DOHH2 (cell line): ENCODE measurements around the gene PGA5.
"Not testable (repeated sequence)": the region's sequence is repeated elsewhere in the genome, so short reads cannot be mapped to it uniquely, and the experiment has no call there.

ENCODE experiments used
- EZH2phosphoT487 ChIP-seq: fragments of 200-600 bp; sonication (generic); IDR thresholded peaks from 2 replicates; pipeline ENCODE4 v1.6.1; 2017; ENCODE audit warnings: borderline replicate concordance, mild to moderate bottlenecking, antibody characterized with exemption, low read length, moderate library complexity, mixed read lengths
- TF ChIP-seq, protein P1 (sequence below): fragments of 200-600 bp; sonication (generic); IDR thresholded peaks from one replicate; pipeline ENCODE4 v1.5.1; 2014; ENCODE audit warnings: antibody characterized with exemption, mild to moderate bottlenecking, low read depth, low read length; ENCODE audit not compliant: poor library complexity, severe bottlenecking

DNA sequence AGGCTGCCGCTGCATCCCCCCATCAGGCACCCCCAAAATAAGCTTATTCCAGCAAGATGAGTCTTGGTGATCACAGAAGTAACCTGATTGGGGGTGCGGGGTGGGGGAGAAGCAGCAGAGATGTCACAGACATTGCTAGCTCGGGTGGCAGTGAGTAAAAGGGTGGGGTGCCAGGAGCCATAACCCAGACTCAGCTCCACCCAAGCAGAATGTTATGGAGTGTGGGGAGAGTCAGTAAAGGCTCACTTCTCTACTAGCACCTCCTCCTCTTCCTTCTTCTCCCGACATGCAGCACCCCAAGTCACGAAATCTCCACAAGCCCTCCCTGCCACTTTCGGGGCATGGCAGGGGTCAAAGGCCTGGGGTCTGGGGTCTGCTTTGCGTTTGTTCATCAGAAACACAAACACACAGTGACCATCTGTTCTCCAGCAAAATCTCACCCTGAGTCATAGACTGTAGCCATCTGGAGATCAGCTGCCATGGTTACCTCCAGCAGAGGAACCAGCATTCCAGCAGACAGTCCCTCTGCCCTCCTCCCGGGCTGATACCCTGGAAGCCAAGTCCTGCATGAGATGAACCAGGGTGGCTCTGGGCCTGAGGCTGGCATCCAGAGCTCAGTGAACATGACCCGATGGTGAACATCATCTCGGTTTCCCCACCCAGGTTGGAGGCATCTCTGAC, 14.4 kb upstream of the PGA5 start:
- TF ChIP-seq, protein P1, sequence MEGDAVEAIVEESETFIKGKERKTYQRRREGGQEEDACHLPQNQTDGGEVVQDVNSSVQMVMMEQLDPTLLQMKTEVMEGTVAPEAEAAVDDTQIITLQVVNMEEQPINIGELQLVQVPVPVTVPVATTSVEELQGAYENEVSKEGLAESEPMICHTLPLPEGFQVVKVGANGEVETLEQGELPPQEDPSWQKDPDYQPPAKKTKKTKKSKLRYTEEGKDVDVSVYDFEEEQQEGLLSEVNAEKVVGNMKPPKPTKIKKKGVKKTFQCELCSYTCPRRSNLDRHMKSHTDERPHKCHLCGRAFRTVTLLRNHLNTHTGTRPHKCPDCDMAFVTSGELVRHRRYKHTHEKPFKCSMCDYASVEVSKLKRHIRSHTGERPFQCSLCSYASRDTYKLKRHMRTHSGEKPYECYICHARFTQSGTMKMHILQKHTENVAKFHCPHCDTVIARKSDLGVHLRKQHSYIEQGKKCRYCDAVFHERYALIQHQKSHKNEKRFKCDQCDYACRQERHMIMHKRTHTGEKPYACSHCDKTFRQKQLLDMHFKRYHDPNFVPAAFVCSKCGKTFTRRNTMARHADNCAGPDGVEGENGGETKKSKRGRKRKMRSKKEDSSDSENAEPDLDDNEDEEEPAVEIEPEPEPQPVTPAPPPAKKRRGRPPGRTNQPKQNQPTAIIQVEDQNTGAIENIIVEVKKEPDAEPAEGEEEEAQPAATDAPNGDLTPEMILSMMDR: not testable (repeated sequence)
- TF ChIP-seq EZH2phosphoT487: not testable (repeated sequence)
